Posterior vena cava (tissue), 2 donors: ENCODE data around the gene KCTD7. TPM values are rescaled to one million over a fixed set of nuclear protein-coding genes. Genes with fewer than 3 reads are reported as not detected.
"Not testable (repeated sequence)": the region's sequence is repeated elsewhere in the genome, so short reads cannot be mapped to it uniquely, and the experiment has no call there.

Experiments
- DNase-seq: peaks from one replicate; pipeline ENCODE4 v3.0.0-alpha.2; 2020; ENCODE audit warnings: low spot score
- intact Hi-C, 2 donors: fragments of 100-400 bp; cut with DNase I; formaldehyde crosslinking; loops; one replicate each; pipeline versions ENCODE4 v1.14.1 to v1.14.2; 2022 to 2023
- total RNA-seq, 2 donors: library from RNA; stranded (reverse); fragmentation: NEBNext Ultra II Directional; extraction: Animal tissue kit (Norgen Biotek cat#: 25700); gene quantifications; one replicate each; pipeline ENCODE4 v1.2.1, GENCODE V29; 2021
- donor health status: DM: yes; HTN: yes; CAD: no.
- donor health status: DM: yes; HTN: yes; CAD: no.

KCTD7 gene
- total RNA-seq, 2 donors from 2014 or later: 8.8 to 10.1 TPM

DNA sequence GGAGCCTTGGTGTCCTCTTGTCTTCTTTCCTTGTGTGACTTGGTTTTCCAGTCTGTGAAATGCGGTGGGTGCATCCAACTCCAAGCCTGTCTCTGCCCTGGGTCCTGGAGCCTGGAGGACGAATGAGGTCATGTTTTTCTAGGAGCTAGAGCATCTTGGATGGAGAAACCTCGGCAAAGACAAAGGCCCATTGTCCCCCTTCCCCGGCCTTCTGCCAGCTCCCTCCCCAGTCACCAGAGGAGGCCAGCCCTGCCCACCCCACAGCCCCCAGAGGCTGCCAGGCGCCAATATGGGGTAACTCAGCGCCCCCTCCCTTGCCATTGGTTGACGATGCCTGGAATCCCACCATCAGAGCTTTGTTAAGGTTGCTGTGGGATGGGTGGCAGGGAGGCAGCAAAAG is 40.4 kb downstream of the KCTD7 start:
- intact Hi-C loops: no loop called here
- DNase-seq: no peak

DNA sequence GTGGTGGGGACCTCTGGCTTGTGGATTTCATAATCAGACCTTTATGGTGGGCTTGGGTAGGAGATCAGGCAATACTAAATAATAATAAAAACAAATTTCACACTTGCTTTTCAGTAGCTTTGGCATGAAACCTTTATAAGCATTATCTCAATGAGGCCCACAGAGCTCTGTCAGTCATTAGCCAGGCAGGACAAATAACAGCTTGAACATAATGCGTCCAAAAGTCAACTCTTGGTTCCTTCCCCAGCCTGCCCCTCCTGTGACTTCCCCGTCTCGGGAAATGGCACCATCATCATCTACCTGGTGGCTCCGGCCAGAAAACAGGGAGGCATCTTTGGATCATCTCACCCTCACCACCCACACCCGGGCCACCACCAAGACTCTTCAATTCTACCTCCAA is 40.8 kb downstream of the KCTD7 start:
- intact Hi-C loops: no loop called here
- DNase-seq: no peak

DNA sequence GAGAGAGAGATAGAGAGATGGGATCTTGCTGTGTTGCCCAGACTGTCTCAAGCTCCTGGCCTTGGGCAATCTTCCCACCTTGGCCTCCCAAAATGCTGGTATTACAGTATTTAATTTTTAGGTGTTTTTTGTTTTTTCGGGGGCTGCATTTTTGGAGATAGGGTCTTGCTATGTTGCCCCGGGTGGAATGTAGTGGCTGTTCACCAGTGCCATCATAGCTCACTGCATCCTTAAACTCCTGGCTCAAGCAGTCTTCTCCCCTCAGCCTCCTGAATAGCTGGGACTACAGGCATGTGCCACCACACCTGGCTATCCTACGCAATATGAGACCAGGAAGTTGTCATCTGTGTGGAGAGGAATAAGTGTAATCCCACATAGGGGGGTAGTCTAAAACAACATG is 42.4 kb downstream of the KCTD7 start:
- DNase-seq: no peak
- intact Hi-C loops: no loop called here

DNA sequence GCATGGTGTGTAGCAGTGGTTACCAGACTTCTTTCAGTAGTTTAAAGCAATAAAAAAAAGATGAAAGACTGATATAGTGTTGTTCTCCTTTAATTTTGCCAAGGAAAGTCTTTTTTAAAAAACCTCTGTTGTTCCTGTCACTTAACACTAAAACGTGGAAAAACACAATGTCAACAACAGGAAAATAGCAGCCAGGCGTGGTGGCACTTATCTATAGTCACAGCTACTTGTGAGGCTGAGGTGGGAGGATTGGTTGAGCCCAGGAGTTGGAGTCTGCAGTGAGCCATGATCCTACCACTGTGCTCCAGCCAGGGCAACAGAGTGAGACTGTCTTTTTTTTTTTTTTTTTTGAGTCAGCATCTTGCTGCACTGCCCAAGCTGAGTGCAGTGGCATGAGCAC is 42.8 kb downstream of the KCTD7 start:
- intact Hi-C loops, DNase-seq: not testable (repeated sequence)

DNA sequence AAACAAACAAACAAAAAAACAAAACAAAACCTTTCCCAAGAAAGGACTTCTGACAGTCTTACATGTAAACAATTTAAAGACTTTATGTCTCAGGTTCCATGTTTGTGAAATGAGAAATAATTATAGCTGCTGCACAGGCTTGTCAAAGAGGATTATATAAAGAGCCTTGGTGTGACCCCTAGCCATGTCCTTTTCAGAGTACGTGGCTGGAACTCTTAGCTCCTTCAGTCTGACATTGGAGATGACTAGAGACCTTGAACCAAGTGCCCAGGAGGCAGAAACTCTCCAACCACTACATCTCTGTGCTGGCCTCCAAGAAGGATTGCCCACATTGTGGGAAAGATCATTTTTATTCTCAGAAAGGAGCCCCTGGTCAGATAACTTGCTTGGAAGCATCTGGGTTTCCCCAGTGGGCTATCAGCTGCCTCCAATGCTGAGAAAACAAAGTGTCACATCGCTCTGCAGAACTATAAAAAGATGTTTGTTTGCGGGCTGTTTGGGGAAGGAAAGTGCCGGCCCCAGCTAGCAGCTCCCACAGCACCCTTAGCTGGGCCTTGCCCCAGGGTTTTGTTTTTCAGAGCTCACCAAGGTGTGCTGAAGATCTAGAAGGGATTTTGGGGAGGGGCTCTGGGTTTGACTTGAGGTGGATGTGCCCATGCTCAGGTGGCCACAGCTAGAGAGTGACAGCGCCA is 43.9 kb downstream of the KCTD7 start:
- DNase-seq, intact Hi-C loops: not testable (repeated sequence)

DNA sequence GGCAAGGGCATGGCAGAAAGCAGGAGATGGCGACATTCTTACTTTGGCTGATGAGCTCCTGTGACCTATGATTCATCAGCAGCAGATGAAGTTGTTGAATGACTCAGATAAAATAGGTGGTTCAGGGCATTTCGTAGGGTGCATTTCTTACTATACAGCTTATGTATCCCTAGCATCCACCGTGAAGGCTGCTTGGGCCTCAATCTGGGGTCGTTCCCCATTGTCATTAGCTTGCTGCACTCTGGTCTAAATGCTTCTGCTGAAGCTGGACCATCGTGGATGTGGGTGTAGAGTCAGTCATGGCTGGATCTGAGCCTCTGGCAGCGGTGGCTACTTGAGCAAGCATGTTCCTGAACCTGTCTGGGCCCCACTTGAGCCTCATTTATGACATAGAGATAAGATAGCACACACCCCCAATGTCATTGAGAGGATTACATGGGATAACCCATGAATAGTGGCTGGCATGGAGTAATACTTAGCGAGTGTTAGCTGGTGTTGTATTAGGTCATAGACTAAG is 44.5 kb downstream of the KCTD7 start:
- intact Hi-C loops, DNase-seq: not testable (repeated sequence)

DNA sequence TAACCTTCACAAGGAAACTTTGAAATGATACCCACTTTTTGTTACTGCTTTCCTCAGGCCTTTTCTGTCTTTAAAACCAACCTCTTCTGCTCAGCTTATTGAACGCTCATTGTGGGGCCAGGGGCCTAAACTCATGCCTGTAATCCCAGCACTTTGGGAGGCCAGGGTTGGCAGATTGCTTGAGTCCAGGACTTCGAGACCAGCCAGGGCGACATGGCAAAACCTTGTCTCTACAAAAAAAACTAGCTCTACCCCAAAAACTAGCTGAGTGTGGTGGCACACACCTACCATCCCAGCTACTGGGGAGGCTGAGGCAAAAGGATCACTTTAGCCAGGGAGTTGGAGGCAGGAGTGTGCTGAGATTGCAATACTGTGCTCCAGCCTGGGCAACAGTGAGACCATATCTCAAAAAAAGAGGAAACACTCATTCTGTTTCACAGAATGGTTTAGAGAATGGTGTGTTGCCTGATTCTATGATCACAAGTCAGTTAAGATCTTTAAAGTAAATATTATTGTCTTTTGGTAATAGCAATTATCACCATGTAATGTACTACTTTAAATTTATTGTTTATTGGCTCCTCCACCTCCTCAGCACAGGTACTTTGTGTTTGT is 51.1 kb downstream of the KCTD7 start:
- no peak for DNase-seq
- intact Hi-C loops: loop anchor here in 1 of 2 donors (10.0 kb wide), 1 partner anchor 55 kb away; no protein-coding TSS in a partner anchor

DNA sequence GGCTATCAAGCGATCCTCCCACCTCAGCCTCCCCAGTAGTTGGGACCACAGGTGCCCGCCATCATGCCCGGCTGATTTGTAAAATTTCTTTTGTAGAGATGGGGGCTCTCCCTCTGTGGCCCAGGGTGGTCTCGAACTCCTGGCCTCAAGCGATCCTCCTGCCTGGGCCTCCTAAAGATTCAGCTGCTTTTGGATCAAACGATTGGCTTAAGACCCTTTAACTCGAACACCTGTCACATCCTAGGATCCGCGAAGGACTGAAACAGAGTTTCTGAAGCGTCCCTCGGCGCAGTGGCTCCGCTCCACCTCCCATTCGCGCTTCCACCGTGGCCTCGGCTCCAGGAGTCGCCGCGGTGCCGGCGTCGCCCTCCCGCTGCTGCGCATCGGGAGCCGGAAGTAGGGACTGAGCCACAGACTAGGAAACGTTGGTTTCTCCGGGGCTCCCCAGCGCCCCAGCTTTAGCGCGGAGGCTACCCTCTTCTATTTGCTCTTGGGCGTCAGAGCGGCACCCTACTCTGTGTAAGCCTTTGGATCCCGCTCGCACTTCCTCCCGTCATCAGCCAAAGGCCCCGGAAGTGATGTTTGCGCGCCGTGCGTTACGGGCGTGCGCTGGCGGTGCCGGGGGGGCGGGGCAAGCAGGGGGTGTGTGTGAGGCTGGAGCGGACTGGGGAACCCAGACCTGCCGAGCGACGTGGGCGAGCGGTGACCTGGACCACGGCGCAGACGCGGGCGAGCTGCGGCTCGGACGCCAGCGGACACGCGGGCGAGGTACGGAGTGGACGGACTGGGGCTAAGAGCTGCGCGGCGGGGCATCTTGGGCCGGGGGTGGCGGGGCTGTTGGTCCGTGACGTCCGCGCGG is 53.0 kb downstream of the KCTD7 start:
- peak; percentile 99 for DNase-seq
- intact Hi-C loops: loop anchor here in 1 of 2 donors (10.0 kb wide), 1 partner anchor 53 kb away; no protein-coding TSS in a partner anchor

DNA sequence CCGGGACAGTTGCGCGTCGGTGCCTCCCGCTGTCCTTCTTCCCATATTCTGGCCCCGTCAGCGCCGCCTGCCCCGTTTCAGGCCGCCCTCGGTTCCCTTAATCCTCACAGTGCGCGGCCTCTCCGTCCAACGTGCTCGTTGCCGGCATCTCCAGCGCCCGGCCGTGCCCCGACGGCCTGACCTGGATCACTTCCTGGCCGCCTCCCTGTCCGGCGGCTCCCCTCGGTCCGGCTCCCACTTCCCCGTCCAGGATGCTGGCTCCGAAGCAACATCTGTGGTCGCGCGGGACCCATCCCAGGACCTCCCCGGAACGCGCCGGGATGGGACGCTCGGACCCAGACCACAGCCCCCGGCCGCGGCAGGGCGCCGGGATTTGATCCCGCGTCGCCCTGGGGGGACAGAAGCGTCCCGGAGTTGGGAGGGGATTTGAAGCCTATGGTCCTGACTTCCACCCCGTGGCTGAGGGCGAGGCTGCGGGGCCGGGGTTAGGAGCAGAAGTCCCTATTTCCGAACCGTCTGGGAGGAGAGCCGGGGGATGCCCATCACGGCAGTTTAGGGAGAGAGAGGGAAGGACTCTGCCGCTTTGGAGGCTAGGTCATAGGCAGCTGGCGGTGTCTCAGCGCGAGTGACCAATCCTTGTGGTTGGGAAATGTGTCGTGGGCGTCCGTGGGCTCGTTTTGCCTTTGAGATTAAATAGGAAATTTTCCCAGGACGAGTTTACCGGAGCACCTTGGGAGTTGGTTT is 53.8 kb downstream of the KCTD7 start:
- DNase-seq: peak; percentile 85
- intact Hi-C loops: loop anchor here in 1 of 2 donors (10.0 kb wide), 1 partner anchor 52 kb away; no protein-coding TSS in a partner anchor

DNA sequence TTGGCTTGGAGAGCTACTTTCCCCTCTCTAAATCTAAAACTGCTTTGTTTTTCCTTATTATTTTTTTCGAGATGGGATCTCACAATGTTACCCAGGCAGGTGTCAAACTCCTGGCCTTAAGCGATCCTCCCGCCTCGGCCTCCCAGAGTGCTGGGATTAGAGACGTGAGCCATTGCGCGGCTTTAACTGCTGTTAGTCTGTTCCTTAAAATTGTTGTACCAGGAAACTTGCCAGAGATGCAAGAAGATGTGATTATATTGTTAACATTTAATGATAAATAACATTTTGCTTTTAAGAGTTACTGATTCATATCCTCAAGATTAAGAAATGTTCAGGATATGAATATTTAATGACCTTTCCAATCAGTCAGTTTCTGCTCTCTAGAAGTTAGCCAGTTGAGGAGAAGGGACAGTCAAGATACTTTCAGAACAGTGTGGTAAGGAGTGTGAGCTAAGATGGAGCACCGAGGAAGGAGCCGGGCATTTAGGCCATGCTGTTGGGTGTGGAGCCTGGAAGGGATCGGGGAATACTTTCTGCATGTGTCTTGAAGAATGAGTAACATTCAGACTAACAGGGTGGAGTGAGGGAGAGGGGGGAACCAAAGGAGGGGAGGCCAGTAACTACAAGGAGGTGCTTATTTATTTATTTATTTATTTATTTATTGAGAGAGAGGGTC is 54.6 kb downstream of the KCTD7 start:
- not testable (repeated sequence) for DNase-seq
- intact Hi-C loops: loop anchor here in 1 of 2 donors (10.0 kb wide), 1 partner anchor 52 kb away; no protein-coding TSS in a partner anchor

DNA sequence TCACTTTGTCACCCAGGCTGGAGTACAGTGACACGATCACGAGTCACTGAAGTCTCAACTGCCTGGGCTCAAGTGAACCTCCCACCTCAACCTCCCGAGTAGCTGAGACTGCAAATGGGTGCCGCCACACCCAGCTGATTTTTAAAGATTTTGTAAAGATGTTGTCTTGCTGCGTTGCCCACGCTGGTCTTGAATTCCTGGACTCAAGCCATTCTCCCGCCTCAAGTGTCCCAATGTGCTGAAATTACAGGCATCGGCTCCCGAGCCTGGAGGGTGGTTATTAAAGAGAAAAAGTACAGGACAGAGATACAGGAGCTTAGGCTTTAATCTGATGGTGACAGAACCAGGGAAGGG is 55.1 kb downstream of the KCTD7 start:
- intact Hi-C loops: loop anchor here in 1 of 2 donors (10.0 kb wide), 1 partner anchor 51 kb away; no protein-coding TSS in a partner anchor
- no peak for DNase-seq

DNA sequence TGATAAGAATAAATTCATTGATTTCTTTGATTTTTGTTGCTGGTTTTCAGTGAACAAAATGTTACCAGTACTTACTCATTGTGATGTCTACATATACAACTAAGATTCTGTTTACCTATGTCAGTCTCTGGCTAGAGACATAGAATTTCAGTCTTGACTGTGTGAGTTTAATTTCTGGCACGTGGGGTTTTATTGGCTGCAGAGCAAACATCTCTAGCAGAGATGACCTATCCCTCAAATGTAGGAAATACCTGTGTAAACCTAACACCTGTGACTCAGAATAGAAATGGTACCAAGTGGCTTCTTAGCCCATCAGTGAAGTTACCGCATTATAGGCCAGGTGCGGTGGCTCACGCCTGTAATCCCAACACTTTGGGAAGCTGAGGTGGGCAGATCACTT is 57.0 kb downstream of the KCTD7 start:
- intact Hi-C loops: loop anchor here in 1 of 2 donors (10.0 kb wide), 1 partner anchor 49 kb away; no protein-coding TSS in a partner anchor
- not testable (repeated sequence) for DNase-seq

DNA sequence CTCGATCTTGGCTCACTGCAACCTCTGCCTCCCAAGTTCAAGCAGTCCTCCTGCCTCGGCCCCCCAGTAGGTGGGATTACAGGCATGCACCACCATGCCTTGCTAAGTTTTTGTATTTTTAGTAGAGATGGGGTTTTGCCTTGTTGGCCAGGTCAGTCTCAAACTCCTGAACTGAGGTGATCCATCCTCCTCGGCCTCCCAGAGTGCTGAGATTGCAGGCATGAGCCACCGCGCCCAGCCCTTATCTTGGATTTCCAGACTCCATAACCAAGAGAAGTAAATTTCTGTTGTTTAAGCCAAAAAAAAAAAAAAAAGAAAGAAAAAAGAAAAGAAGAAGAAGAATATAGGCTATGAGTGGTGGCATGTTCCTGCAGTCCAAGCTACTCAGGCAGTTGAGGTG is 58.5 kb downstream of the KCTD7 start:
- no peak for DNase-seq
- intact Hi-C loops: loop anchor here in 1 of 2 donors (10.0 kb wide), 1 partner anchor 48 kb away; no protein-coding TSS in a partner anchor

DNA sequence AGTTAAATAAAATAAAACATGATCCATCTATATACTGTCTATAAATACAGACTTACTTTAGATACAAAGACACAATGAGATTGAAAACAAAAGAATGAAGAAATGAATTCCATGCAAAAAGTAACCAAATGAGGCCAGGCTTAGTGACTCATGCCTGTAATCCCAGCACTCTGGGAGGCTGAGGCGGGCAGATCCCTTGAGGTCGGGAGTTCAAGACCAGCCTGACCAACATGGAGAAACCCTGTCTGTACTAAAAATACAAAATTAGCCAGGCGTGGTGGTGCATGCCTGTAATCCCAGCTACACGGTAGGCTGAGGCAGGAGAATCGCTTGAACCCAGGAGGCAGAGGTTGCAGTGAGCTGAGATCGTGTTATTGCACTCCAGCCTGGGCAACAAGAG is 59.0 kb downstream of the KCTD7 start:
- not testable (repeated sequence) for DNase-seq
- intact Hi-C loops: loop anchor here in 1 of 2 donors (10.0 kb wide), 1 partner anchor 47 kb away; no protein-coding TSS in a partner anchor

DNA sequence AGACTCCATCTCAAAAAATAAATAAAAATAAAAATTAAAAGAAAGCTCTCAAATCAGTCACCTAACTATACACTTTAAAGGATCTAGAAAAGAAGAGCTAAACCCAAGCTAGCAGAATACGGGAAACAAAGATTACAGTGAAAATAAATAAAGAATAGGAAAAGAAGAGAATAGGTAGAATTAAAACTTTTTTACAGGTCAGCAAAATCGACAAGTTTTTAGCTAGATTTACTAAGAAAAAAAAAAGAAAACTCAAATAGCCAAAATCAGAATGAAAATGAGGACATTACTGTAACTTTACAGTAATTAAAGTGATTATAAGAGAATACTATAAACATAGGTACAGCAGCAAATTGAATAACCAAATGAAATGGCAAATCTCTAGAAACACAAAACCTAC is 60.4 kb downstream of the KCTD7 start:
- no peak for DNase-seq
- intact Hi-C loops: loop anchor here in 1 of 2 donors (10.0 kb wide), 1 partner anchor 46 kb away; no protein-coding TSS in a partner anchor

DNA sequence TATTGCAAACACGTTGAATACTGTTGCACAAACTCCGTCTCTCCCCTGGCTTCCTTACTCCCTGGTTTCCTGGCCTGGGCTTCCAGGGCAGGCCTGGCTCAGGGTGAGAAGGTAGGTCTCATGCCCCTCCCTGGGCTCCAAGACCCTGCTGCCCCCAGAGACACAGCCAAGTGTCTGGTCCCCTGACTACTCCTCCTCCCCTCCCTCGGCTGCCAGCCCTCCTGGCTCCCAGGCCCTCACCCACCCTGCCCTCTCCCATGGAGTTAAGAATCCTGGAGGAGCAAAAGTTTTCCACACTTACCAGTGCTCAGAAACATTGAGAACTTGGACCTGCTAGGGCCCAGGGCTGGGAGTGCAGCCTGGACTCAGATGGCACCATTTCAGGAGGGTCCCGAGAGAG is 64.7 kb downstream of the KCTD7 start:
- intact Hi-C loops: no loop called here

More for the DNA sequence above, 64.7 kb downstream of the KCTD7 start:
- no peak for DNase-seq
